Iris pigment epithelial cell (primary cell): ENCODE data around the gene PTPRO.
A peak's percentile ranks its signal among the peaks of the same experiment; 100 is the strongest.

Experiments used
- DNase-seq: peaks from one replicate; pipeline ENCODE4 v3.0.0-alpha.2; 2011; ENCODE audit warnings: low read depth

Gene PTPRO

DNA sequence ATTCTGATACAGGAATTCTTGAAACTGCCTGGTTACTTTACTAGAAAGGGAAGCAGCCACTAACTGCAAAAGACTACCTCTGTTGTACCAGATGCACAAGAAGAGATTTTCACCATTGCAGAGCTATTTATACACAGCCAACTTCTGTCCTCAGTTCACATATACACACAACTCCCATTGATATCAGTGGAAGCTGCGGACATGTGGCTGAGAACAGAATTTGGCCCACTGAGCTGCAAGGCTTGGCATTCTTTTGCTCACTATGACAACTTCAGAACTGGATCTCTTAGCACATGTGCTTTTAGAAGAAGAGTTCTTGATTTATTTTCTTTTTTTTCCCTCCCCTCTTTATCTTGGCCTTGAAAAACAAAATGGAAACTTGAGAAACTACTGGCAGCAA lies 28.3 kb downstream of the PTPRO start:
- no peak for DNase-seq

DNA sequence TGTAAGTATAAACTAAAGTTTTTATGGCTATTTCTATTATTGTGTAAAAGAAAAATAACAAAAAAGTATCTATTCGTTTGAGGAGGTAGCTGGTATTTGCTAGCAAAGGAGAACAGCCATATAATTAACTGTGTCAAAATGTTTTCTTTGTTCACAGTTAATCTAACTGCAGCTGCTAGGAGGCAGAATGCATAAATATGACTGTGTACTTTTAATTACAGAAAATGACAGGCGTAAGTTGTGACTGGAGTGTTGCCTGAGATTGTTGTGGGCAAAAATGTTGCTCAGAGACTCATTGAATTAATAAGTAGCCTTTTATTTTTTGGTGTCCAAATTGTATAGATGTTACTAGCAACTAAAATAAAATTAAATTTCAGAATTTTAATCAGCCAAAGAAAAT lies 33.5 kb downstream of the PTPRO start:
- DNase-seq, result no peak

DNA sequence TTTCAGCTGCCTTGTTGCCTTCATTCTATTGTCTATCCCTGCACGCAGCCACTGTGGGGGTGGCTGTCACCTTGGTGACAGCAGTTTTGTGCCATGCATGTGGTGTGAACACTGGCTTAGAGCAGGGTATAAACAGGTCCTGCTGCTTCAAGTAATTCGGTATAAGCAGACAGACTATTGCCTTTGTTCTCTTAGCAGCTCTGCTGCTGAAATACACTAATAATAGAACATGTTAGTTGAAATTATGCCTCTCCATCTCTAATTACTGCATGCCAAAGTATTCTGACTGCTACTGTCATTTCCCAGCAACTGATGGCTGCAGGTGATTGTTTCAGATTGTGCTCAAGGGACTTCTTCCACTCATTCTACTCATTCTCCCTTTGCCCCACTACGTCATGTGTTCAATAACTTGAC lies 34.6 kb downstream of the PTPRO start:
- no peak for DNase-seq

DNA sequence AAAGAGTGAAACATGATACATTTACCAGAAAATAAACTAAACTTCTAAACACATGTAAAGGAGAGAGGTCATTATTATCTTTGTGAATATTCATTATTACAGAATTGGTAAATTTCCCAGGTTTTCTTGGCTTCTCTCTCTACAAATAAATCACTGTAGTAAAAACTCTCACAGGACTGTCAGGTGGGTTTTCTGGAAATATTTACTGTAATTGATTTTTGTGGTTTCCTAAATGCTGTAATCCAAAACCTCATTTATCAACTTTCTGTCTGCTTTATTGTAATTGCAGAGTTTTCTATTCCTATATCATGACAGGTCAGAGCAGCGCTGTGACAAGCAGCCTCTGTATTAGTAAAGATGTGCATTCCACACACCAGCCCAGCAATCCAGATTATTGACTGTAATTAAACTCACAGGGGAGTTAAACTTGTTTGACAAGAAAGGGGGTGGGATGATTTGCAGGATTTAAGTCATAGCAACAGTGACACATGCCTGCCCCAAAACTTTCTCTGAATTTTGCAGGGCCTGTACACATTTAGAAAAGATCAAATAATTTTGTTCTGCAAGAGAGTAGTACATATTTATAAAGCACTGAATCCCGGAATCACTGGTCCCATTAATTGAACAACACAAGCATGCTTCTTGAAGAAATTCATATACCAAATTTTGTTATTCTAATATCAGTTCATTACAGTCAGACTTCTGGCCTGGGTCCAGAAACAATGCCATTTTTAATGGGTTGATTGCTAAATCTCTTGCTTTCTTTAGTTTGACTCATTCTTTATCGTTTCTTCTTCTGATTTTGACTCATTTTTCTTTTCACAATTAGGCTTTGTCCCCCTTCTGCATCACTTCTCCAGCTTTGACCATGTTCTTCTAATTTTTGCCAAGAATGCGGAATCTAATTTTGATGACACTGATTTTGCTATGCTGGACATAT lies 42.2 kb downstream of the PTPRO start:
- peak; percentile 5 for DNase-seq

DNA sequence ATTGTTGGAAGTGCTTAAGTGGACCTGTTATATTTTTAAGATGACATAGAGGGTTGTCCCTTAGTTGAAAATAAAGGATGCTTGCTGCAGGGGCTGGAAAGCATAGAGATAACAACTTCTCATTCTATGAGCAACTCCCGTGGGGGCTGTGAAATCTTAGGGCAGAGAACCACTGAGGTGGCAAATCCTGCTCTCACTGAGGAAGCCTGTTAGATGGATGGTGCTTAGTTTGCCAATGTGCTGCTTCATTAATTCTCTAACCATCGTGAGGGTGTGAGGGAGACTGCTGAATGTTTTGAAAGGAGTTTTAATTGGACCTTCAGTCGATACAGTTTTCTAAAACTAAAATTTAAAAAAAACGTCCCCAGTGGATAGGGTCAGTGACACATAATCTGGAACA lies 46.5 kb downstream of the PTPRO start:
- DNase-seq, result no peak

DNA sequence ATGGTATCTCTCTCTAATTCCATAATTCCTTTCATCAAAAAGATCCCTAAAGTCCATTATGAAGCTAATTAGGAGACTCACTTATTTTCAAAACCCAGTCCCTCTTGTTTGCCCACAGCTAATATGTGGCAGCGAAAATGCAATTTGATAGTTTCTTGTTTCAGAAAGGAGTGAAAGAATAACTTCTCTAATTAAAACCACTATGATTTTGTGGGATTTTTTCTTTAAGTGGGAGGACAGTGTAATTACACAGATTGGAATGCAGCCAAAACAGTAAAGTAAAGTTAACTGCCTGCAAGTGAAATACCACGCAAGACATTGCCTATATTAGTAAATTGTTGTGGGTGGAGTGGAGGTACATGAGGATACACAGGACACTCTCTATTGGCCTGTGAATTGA lies 50.0 kb downstream of the PTPRO start:
- no peak for DNase-seq

DNA sequence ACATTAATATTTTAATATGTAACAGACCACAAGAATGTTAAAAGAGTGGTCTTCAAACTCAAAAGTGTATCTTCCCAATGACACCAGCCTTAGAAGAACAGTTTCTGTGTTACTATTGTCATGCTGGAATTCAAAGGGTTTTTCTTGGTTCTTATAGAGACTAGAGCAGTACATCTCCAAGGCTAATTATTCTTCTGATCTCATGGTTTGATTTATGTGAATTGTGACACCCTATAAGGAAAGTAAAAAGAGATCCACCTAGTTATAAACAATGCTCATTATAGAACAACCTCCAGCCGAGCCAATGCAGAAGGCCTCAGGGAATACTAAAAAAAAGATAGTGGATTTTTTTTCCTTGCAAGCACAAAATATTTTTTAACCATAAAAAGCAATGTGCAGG lies 65.5 kb downstream of the PTPRO start:
- DNase-seq, result no peak

DNA sequence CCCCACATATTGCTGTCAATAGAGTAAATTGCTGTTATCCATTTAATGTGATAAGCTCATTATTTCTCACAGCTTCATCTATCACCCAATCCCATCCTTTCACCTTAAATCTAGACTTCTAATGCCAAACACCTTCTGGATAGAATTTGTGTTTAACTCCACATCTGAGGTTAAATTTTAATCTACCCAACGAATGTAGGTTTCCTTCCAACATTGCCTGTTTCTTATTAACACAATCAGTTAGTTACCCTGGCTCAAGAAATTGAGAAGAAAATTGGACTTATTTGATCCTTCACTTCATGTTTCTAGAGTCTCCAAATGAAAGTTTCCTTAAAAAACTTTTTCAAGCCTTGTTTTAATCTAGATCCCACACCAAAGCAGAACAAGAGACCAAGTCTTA lies 67.3 kb downstream of the PTPRO start:
- DNase-seq, result no peak

DNA sequence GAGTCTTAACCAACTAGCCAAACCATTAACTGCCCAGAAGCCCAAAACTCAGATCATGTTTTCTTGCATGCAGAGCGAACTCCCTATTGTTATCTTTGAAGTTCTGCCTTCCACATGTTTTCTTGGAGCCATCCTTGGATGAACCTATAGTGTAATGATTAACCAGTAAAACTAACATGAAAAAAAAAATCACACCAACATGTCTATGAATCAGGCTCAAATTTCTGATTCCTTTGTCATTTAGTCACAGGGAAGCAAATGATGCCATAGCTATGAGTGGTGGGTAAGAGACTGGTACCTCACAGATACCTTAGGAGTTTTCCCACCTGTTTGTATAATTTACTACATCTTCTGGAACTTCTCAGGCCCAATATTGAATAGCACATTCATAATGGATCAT lies 70.7 kb downstream of the PTPRO start:
- DNase-seq, result no peak

DNA sequence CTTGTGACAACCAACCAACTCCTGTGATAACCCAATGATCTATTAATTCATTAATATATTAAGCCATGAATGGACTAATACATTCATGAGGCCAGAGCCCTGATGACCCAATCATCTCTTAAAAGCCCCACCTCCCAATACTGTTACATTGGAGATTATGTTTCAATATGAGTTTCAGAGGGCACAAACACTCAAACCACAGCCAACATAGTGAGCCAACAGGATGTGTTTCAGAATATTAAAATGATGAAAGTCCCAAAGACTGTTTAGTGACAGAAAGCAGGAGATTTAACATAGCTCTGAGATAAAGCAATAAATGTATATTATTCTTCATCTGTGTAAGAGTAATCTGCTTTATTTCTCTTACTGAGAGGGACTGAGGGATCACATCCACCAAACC lies 71.7 kb downstream of the PTPRO start:
- no peak for DNase-seq

DNA sequence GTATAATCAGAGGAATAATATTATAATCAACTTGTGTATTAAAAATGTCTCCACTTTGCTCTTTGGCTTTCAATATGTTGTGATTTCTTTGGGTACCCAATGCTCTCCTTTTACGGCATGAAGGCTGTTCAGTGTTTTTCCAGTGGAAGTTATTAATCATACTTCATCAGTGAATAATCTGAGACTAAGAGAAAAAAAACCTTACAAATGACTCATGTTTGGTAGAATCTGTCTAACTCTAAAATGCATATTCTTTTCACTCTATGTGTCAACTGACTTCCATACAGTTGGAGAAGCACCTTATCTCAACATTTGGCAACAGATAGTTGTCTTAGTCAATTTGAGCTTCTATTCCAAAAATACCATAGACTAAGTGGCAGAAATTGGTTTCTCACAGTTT lies 82.2 kb downstream of the PTPRO start:
- peak; percentile 76 for DNase-seq

DNA sequence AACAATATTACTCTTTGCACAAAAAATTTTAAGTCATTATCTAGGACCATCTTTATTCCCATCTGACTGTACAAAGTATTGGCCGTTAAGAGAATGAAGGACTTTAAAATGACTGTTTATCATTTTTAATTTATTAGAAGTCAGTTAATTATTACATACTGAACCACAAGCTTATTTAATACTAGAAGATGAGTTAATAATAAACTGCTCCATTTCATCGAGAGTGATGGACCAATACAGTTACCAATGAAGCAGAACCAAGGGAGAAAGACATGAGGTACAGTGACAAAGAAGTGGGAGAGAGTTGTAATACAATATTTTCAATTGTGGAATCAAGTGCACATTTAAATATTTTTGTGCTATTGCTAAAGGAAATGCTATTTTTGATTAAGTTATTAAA lies 83.3 kb downstream of the PTPRO start:
- no peak for DNase-seq

DNA sequence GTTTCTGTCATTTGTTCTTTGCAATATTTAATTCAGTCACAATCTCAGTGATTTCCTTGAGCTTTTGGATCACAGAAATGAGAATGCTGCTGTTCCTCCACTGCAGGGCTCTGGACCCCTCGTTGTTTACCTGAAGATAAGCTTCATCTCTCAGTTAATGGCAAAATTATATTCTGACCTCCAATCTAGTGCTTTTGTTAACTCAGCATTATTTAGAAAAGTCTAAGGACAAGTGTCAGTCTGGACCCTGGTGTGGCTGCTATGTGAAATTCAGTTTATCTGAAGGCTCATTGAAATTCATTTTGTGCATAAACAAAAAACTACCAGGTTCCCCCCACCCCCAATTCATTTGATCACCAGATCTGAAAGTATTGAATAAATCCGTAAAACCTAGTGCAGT lies 84.7 kb downstream of the PTPRO start:
- no peak for DNase-seq

DNA sequence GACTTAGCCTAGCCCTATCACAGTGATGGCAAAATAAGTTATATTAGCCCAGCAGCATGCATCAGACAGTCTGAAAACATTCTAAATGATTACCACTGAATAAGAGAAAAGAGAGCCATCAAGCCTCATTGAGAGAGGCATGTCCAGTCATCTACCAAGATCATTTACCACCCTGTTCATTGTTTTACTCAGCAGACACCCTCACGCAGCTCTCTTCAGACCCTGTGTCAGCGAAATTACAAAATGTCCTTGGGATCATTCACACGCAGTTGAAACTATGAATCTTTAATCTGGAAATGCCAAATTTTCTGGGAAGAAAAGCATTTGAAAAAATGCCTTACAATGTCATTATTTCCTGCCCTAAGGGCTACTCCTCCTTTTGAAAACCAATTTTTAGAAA lies 89.5 kb downstream of the PTPRO start:
- DNase-seq, result no peak

DNA sequence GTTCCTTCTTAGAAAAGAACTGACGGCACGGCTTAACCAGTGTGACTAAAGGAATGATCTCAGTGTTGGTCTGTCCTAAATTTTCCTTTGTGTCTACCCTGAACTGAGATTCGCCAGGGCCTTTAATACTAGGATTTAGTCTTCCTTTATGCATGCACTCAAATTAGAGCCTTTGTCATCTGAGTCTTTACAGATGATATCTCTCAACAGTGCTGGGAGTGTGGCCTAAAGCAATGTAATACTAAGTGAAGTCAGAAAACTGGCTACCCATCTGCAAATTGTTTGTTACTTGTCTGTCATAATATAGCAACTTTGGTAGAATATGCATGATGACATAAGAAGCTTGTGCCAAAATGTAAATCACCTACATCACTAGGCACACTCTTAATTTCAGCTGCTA lies 95.4 kb downstream of the PTPRO start:
- no peak for DNase-seq

DNA sequence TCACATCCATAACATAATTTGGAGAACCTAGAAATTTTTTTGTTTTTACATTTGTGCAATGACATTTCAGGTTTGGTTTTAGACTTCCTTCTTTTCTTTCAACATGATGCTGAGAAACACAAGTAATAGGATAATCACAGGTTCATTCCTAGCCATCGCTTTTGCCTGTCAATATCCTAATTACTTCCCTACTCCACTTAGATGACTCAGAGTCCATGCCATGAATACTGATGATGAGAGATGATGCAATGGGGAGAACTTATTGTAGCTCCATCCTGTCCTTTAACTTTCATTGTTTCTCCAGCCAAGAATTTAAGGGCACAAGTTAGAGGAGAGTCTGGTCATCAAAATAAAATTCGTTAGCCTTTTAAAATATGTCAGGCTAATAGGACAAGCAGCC lies 101.3 kb downstream of the PTPRO start:
- DNase-seq, result peak; percentile 11

DNA sequence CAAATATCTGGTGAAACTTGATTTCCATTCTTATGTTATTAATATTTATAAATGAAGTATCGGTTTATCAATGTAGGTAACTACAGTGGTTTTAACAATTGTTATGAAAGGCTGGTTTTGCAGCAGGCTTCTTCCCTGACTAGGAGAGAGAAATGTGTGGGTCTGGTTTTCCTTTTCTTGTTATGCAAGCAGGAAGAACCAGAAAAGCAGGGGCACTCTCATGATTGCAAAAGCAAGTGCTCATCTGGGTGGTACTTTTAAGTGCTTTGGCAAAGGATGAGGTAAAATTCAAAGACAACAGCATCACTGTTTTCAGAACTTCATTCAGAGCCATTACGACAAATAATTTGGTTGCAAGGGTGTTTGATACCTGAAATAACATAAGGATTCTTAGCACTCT lies 105.6 kb downstream of the PTPRO start:
- no peak for DNase-seq

DNA sequence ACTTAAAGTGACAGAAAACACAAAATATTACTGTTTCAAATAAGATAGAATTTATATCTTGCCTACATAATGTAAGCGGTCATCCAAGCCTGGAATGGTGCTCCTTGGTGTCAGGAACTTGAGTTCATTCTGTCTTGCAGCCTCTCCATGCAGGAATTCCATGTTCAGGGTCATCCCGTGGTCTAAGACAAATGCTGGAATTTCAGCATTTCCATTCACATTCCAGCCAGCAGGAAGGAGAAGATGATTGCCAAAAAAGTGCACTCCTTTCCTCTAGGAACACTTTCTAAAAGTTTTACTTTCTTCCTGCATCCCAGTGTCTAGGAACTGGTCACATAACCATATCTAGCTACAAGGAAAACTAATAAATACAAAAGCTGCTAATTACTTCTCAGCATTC lies 106.3 kb downstream of the PTPRO start:
- DNase-seq, result no peak

DNA sequence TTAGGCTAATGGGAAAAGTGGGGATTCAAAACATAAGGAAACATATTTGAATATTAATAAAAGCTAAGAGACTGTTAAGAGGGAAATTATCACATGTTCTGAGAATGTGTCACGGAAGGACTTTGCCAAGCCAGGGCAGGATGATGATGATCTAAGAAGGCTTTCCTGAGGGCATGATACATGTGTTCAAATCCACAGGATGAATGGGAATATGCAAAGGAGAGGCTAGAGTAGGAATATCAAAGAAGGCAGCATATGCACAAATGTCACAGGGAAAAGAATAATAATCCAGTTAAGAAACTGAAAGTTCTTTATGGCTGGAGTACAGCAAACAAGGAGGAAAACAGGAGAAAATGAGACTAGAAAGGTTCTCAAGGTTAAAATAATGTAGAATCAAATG lies 107.0 kb downstream of the PTPRO start:
- DNase-seq, result no peak

DNA sequence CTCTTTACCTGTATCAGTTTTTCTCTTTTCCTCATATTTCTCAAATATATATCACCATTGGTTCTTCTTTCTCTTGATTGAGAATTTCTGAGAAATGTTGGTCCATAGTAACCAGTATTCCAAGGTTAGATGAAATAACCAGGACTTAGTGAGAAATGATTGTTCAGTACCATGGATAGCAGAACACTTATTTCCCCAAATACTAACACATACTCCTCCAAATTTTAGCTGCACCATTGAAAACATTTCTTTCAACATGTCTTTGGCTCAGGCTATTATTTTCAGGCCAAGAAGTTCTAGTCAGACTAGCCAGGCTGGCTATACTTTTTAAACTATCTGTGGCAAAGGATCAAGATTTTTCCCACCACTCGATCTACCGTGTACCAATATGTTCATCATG lies 113.3 kb downstream of the PTPRO start:
- peak; percentile 17 for DNase-seq

DNA sequence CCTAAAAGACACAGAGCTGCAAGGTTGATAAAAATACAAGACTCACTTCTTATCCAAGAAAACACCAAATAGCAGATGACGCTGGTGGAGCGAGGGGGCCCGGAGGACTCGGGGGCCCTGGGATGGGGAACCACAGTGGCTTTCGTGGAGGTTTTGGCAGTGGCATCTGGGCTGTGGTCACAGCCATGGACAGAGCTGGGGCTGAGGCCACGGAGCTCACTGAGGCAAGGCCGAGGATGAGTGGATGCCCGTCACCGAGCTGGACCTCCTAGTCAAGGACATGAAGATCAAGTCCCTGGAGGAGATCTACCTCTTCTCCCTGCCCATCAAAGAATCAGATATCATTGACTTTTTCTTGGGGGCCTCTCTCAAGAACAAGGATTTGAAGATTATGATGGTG lies 117.2 kb downstream of the PTPRO start:
- no peak for DNase-seq

DNA sequence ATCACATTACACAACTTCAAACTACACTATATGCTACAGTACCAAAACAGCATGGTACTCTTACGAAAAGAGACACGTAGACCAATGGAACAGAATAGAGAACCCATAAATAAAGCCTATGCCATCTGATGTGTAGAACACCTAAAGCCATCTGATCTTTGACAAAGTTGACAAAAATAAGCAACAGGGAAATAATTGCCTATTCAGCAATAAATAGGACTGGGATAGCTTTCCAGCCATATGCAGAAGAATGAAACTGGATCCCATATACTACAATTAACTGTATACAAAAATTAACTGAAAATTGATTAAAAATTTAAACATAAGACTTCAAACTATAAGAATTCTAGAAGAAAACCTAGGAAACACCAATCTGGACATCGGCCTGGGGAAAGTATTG lies 120.7 kb downstream of the PTPRO start:
- no peak for DNase-seq

DNA sequence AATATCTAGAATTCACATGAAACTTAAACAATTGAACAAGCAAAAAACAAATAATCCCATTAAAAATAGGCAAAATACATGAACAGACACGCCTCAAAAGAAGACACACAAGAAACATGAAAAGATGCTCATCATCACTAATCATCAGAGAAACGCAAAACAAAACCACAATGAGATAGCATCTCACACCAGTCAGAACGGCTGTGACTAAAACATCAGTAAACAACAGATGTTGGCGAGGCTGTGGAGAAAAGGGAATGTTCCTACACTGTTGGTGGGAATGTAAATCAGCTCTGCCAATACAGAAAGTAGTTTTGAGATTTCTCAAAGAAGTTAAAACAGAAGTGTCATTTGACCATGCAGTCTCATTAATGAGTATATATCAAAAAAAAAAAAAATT lies 121.3 kb downstream of the PTPRO start:
- DNase-seq, result no peak

DNA sequence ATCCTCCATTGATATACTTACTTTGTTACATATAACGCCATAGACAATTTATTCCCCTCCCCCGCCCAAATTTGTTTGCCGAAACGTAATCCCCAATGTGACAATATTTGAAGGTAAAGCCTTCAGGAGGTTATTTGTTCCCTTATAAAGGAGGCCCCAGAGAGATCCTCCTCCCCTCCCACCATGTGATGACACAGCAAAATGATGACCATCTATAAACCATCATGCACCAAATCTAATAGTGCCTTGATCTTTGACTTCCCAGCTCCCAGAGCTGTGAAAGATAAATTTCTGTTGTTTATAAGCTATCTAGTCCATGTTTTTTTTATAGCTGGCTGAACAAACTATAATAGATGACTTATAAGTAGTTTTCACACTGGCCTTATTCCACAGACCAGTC lies 122.2 kb downstream of the PTPRO start:
- no peak for DNase-seq
